ENCODE results near the gene TUT4. TPM values are rescaled to one million over a fixed set of nuclear protein-coding genes. Genes with fewer than 3 reads are reported as not detected.

The TUT4 gene
- total RNA-seq, 1 experiment from 2014 or later: 67.4 TPM

- ATAC-seq (no peak), DNase-seq (ENCODE audit: low read depth, low spot score) (no peak)
- Histone ChIP-seq H3K27me3 (ENCODE audit: control insufficient read depth, insufficient read depth, low read length) (peaks cover under 1% of the 10 kb centered on the region; the same call in 1 of the 2 replicates), H3K9me3 (ENCODE audit: control insufficient read depth, insufficient read depth, low read depth, low read length) (no peaks in the 10 kb centered on the region), H3K36me3 (ENCODE audit: control insufficient read depth, insufficient read depth, low read length) (no peaks in the 10 kb centered on the region), H3K4me3 (ENCODE audit: low read depth in 2 of 2, low read length in 2 of 2) (no peak overlapping the region), H3K27ac (ENCODE audit: low read length) (no peak overlapping the region), H3K4me1 (ENCODE audit: control insufficient read depth, insufficient read depth, low read length) (peaks cover 6% of the 10 kb centered on the region)
- ChIA-PET CTCF (no interaction called here), POLR2A (no interaction called here)
- BruUV-seq (replicated peaks): no TSS peak
- in situ Hi-C loops (cut with HindIII; ENCODE audit: low pct_unique_long_range_greater_than_20kb, low sequenced_read_pairs): no loop called here
- intact Hi-C loops (cut with micrococcal nuclease; ENCODE audit: unreplicated experiment): loop anchor here (10.0 kb wide), 1 partner anchor 92 kb away; no protein-coding TSS in a partner anchor
- TF ChIP-seq CTCF (IDR thresholded peaks at IDR 0.05) (no peak), REST (IDR thresholded peaks at IDR 0.05; ENCODE audit: insufficient read depth in 1 of 2, low read depth in 2 of 2, low read length in 1 of 2) (no peak), SIN3A (IDR thresholded peaks at IDR 0.05; ENCODE audit: borderline replicate concordance, insufficient read depth, low read depth, low read length) (no peak), TCF7L2 (IDR thresholded peaks at IDR 0.05; ENCODE audit: low read depth, low read length) (no peak), POLR2AphosphoS5 (IDR thresholded peaks at IDR 0.05; ENCODE audit: low read depth, low read length) (no peak)
Observed at GRCh38 chr1:52572387-52572786, 19.5 kb upstream of the TUT4 start.

- TF ChIP-seq REST (IDR thresholded peaks at IDR 0.05; ENCODE audit: insufficient read depth in 1 of 2, low read depth in 2 of 2, low read length in 1 of 2) (no peak), POLR2AphosphoS5 (IDR thresholded peaks at IDR 0.05; ENCODE audit: low read depth, low read length) (no peak), TCF7L2 (IDR thresholded peaks at IDR 0.05; ENCODE audit: low read depth, low read length) (no peak), SIN3A (IDR thresholded peaks at IDR 0.05; ENCODE audit: borderline replicate concordance, insufficient read depth, low read depth, low read length) (no peak), CTCF (IDR thresholded peaks at IDR 0.05) (no peak)
- intact Hi-C loops (cut with micrococcal nuclease; ENCODE audit: unreplicated experiment): loop anchor here (10.0 kb wide), 1 partner anchor 93 kb away; no protein-coding TSS in a partner anchor
- Histone ChIP-seq H3K9me3 (ENCODE audit: control insufficient read depth, insufficient read depth, low read depth, low read length) (no peaks in the 10 kb centered on the region), H3K4me3 (ENCODE audit: low read depth in 2 of 2, low read length in 2 of 2) (no peak overlapping the region), H3K27me3 (ENCODE audit: control insufficient read depth, insufficient read depth, low read length) (peaks cover 3% of the 10 kb centered on the region; the same call in 1 of the 2 replicates), H3K27ac (ENCODE audit: low read length) (no peak overlapping the region), H3K4me1 (ENCODE audit: control insufficient read depth, insufficient read depth, low read length) (peaks cover 6% of the 10 kb centered on the region), H3K36me3 (ENCODE audit: control insufficient read depth, insufficient read depth, low read length) (no peaks in the 10 kb centered on the region)
- DNase-seq (ENCODE audit: low read depth, low spot score): no peak
- in situ Hi-C loops (cut with HindIII; ENCODE audit: low pct_unique_long_range_greater_than_20kb, low sequenced_read_pairs): no loop called here
- ChIA-PET CTCF (no interaction called here), POLR2A (no interaction called here)
- no peak for ATAC-seq
- no TSS peak for BruUV-seq (replicated peaks)
Observed at GRCh38 chr1:52571783-52572182, 18.9 kb upstream of the TUT4 start.

Data from Panc1 (cell line).